ENCODE measurements around the gene FOS. TPM values are rescaled to one million over a fixed set of nuclear protein-coding genes. Genes with fewer than 3 reads are reported as not detected.

Gene FOS
- total and polyA plus RNA-seq, 2 of the 8 experiments (the other 6 are each of a cell fraction or from before 2014, with no cell fraction given): 50.2 to 51.8 TPM

DNA sequence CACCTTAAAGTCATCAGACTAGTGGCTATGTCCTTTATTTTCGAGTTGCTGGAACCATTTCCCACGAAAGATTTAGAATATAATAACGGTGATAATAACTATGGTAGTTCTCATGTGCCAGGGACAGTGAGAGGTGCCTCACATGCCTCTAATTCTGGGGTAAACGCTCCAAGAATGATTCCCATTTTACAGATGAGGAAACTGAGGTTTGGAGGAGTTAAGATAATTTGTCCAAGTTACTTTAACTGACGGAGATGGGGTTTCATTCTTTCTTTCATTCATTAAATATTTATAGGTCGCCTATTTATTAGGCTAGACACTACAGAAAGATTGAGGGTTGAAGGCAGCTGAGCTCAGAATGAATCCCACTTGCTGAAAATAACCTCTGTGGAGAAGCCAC lies 30.7 kb upstream of the FOS start:
- Histone ChIP-seq H2BK15ac (ENCODE audit: low read length) (no peak overlapping the region), H4K20me1 (replicated peaks in 1 of 2; ENCODE audit: control insufficient read depth in 1 of 2, insufficient read depth in 2 of 2, low read length in 2 of 2) (no peaks in the 10 kb centered on the region), H2BK120ac (replicated peaks; ENCODE audit: low read depth, low read length) (no peak overlapping the region), H2BK20ac (ENCODE audit: low read length) (no peak overlapping the region), H3K79me1 (ENCODE audit: low read depth, low read length) (no peaks in the 10 kb centered on the region), H3K56ac (replicated peaks; ENCODE audit: insufficient read length, low read depth, low read length) (no peak overlapping the region), H3K14ac (ENCODE audit: insufficient read length) (no peak overlapping the region), H3K23ac (ENCODE audit: insufficient read length) (no peak overlapping the region), H3K23me2 (ENCODE audit: low read depth, low read length) (no peaks in the 10 kb centered on the region), H2BK12ac (ENCODE audit: low read depth, low read length) (no peak overlapping the region), H4K8ac (ENCODE audit: extremely low read depth, insufficient read depth, low read length) (no peak overlapping the region), H3K9me3 (ENCODE audit: insufficient read depth in 2 of 2, low read depth in 1 of 2, low read length in 1 of 2) (no peaks in the 10 kb centered on the region), H4K91ac (replicated peaks; ENCODE audit: insufficient read length, low read length) (no peak overlapping the region), H3K79me2 (ENCODE audit: control insufficient read depth in 1 of 2, insufficient read depth in 2 of 2, low read length in 2 of 2) (no peaks in the 10 kb centered on the region), H3K4me1 (replicated peaks in 1 of 4; ENCODE audit: control insufficient read depth in 3 of 4, insufficient read depth in 4 of 4, low read length in 3 of 4) (peaks cover 2 to 8% (median 4%) of the 10 kb centered on the region in 4 experiments; a peak in 3 of 7 replicates), H3K9ac (replicated peaks in 1 of 4; ENCODE audit: extremely low read depth in 1 of 4, low read depth in 3 of 4, low read length in 3 of 4) (no peak overlapping the region), H3K4me3 (ENCODE audit: extremely low read depth in 1 of 4, insufficient read depth in 2 of 4, low read depth in 3 of 4, low read length in 4 of 4) (no peak overlapping the region), H3K4me2 (ENCODE audit: insufficient read depth in 1 of 2, low read depth in 2 of 2, low read length in 2 of 2) (no peak overlapping the region), H3K4ac (replicated peaks; ENCODE audit: insufficient read length, low read depth, low read length) (no peak overlapping the region), H2AK5ac (ENCODE audit: low read depth, low read length) (no peak overlapping the region), H4K5ac (ENCODE audit: insufficient read length, low read depth, low read length) (no peak overlapping the region), H3K18ac (ENCODE audit: extremely low read depth, low read length) (no peak overlapping the region), H2BK5ac (ENCODE audit: low read depth, low read length) (no peak overlapping the region), H3K36me3 (ENCODE audit: control insufficient read depth in 2 of 4, insufficient read depth in 4 of 4, low read length in 3 of 4) (no peaks in the 10 kb centered on the region), H3K27ac (ENCODE audit: low read depth, low read length) (no peak overlapping the region), H2AFZ (ENCODE audit: low read length) (0 out of 2 replicates have a peak overlapping the region, but pooled peaks have one; percentile 73), H3K27me3 (replicated peaks in 1 of 4; ENCODE audit: control insufficient read depth in 3 of 4, extremely low read depth in 1 of 4, insufficient read depth in 3 of 4, low read length in 3 of 4) (no peaks in the 10 kb centered on the region)
- DNase-seq (ENCODE audit: low read depth in 1 of 2, low spot score in 2 of 2) (no peak), FAIRE-seq (no peak)
- TF ChIP-seq GABPA (IDR thresholded peaks at IDR 0.05; ENCODE audit: borderline replicate concordance, insufficient read depth, low read length) (no peak), CBX5 (IDR thresholded peaks at IDR 0.05; ENCODE audit: low read depth, low read length) (no peak), CREB1 (IDR thresholded peaks at IDR 0.05) (no peak), RAD21 (IDR thresholded peaks at IDR 0.05 in 1 of 2, conservative IDR thresholded peaks at IDR 0.05 in 1 of 2; ENCODE audit: low read depth in 2 of 2, low read length in 2 of 2) (no peak)
- WGBS, 2 experiments (ENCODE audit: extremely low coverage in 1 of 2, insufficient coverage in 1 of 2, insufficient read length in 1 of 2, insufficient replicate concordance in 2 of 2, low coverage in 1 of 2, low lambda C conversion rate in 2 of 2, missing lambda C conversion rate in 1 of 2): 87% methylated on average over 6 of the region's 6 CpGs; no CpG with 5 or more reads in 1 of the 2 experiments
- POLR2A ChIA-PET (ENCODE audit: partially characterized antibody): interaction anchor here (1.2 to 4.5 kb wide), 5 partner anchors 9 to 32 kb away, joined by 3 to 23 read pairs (median 5); no protein-coding TSS in a partner anchor
- CTCF ChIA-PET (ENCODE audit: partially characterized antibody): interaction anchor here (0.6 to 1.3 kb wide), 2 partner anchors 22 to 44 kb away, joined by 3 to 4 read pairs; no protein-coding TSS in a partner anchor
